Erythroblast (primary cell): ENCODE measurements around the gene PRPF6.

Experiments used
- DNase-seq, 2 experiments: peaks; one replicate each; lab custom pipeline; 2025; lab: John Stamatoyannopoulos, UW
- GATA1 ChIP-seq: IDR thresholded peaks from 2 replicates; pipeline ENCODE4 v1.6.1; 2011; ENCODE audit warnings: low read depth, mild to moderate bottlenecking, control low read depth, low read length, moderate library complexity
- POLR2A ChIP-seq: IDR thresholded peaks from 2 replicates; pipeline ENCODE4 v1.6.1; 2011; ENCODE audit warnings: mild to moderate bottlenecking, low read length

The PRPF6 gene

GRCh38 chr20:63961664-63962425 lies 19.1 kb upstream of the PRPF6 start:
- no peak for DNase-seq
- no peak for TF ChIP-seq GATA1
- TF ChIP-seq POLR2A, result no peak

GRCh38 chr20:63962426-63963347 lies 18.2 kb upstream of the PRPF6 start:
- no peak for DNase-seq
- TF ChIP-seq GATA1 (no peak), POLR2A (no peak)

GRCh38 chr20:63963348-63963741 lies 17.6 kb upstream of the PRPF6 start:
- DNase-seq, result no peak
- TF ChIP-seq GATA1 (no peak), POLR2A (no peak)

- no peak for TF ChIP-seq POLR2A
- no peak for TF ChIP-seq GATA1
These were observed 17.1 kb upstream of the PRPF6 start for GRCh38 chr20:63963784-63964301.

GRCh38 chr20:63964412-63964811 lies 16.5 kb upstream of the PRPF6 start:
- TF ChIP-seq POLR2A, result no peak
- no peak for TF ChIP-seq GATA1
- DNase-seq, result no peak

More at GRCh38 chr20:63963784-63964301, 17.1 kb upstream of the PRPF6 start:
- DNase-seq, result no peak

GRCh38 chr20:63966172-63966943 lies 14.6 kb upstream of the PRPF6 start:
- TF ChIP-seq GATA1, result no peak
- TF ChIP-seq POLR2A, result no peak
- no peak for DNase-seq

GRCh38 chr20:63966944-63967322 lies 14.0 kb upstream of the PRPF6 start:
- TF ChIP-seq GATA1 (no peak), POLR2A (no peak)
- no peak for DNase-seq

GRCh38 chr20:63967330-63968135 lies 13.4 kb upstream of the PRPF6 start:
- no peak for DNase-seq
- no peak for TF ChIP-seq GATA1
- no peak for TF ChIP-seq POLR2A

GRCh38 chr20:63968136-63968927 lies 12.6 kb upstream of the PRPF6 start:
- TF ChIP-seq GATA1 (no peak), POLR2A (no peak)
- DNase-seq, result no peak

GRCh38 chr20:63968928-63969760 lies 11.8 kb upstream of the PRPF6 start:
- peak in 1 of 2 experiments; percentile 19 for DNase-seq
- TF ChIP-seq GATA1 (no peak), POLR2A (no peak)
